Heart left ventricle (tissue), 16 donors: ENCODE results near the gene TUBGCP5. TPM values are rescaled to one million over a fixed set of nuclear protein-coding genes. Genes with fewer than 3 reads are reported as not detected.

ENCODE experiments used
- ATAC-seq, 4 donors: fragments of 200-7000 bp; cut with Tn5 transposase; one replicate each; pipeline ENCODE4 v1.9.1; 2020 to 2022; ENCODE audit warnings: moderate library complexity in 4 of 4, mild to moderate bottlenecking in 3 of 4, moderate number of reproducible peaks in 1 of 4
- DNase-seq, 5 donors: peaks; one replicate each; pipeline ENCODE4 v3.0.0-alpha.2; 2020
- H3K27ac ChIP-seq, 12 donors: fragments of 200-600 bp; sonication (generic) in 4 of 12; one replicate each; pipeline versions ENCODE4 v1.5.0 to v1.8.0; 2016 to 2022; ENCODE audit warnings: mild to moderate bottlenecking in 2 of 12
- H3K27me3 ChIP-seq, 9 donors: fragments of 200-600 bp; sonication (generic) in 2 of 9; one replicate each; pipeline versions ENCODE4 v1.5.1 to v1.8.0; 2016 to 2022; ENCODE audit warnings: mild to moderate bottlenecking in 3 of 9
- H3K36me3 ChIP-seq, 9 donors: fragments of 200-600 bp; sonication (generic) in 2 of 9; one replicate each; pipeline versions ENCODE4 v1.5.0 to v1.8.0; 2018 to 2022; ENCODE audit warnings: mild to moderate bottlenecking in 2 of 9
- H3K4me1 ChIP-seq, 12 donors: fragments of 200-600 bp; sonication (generic) in 4 of 12; one replicate each; pipeline versions ENCODE4 v1.5.0 to v1.8.0; 2016 to 2022; ENCODE audit warnings: mild to moderate bottlenecking in 3 of 12
- H3K4me3 ChIP-seq, 12 donors: fragments of 200-600 bp; sonication (generic) in 4 of 12; one replicate each; pipeline versions ENCODE4 v1.5.0 to v1.8.0; 2017 to 2022; ENCODE audit warnings: mild to moderate bottlenecking in 9 of 12, moderate library complexity in 4 of 12
- H3K9me3 ChIP-seq, 12 donors: fragments of 200-600 bp; sonication (generic) in 4 of 12; one replicate each; pipeline versions ENCODE4 v1.5.0 to v1.8.0; 2016 to 2022; ENCODE audit warnings: mild to moderate bottlenecking in 1 of 12
- POLR2A ChIP-seq, 2 donors: fragments of 450-650 bp; IDR thresholded peaks; one replicate each; pipeline ENCODE4 v1.6.1; 2017; ENCODE audit warnings: antibody characterized with exemption in 2 of 2, mild to moderate bottlenecking in 2 of 2, moderate library complexity in 2 of 2
- WGBS, 4 donors: extraction: QIAGEN DNeasy Blood & Tissue Kit in 2 of 4; methylation state at CpG; one replicate each; pipeline versions ENCODE4 v1.1.5 to v1.1.7; 2013 to 2018; 5-methylcytosine and 5-hydroxymethylcytosine counted together
- intact Hi-C, 10 donors: fragments of 100-400 bp; cut with DNase I; formaldehyde crosslinking; loops; one replicate each; pipeline versions ENCODE4 v1.11.1 to v1.14.2; 2022
- polyA plus RNA-seq, 2 donors: library from polyadenylated mRNA; stranded (reverse); fragments of 200-250 nt; gene quantifications; one replicate each; pipeline ENCODE4 v1.2.3, GENCODE V29; 2013
- total RNA-seq, 9 donors: library from RNA; depleted of rRNA in 2 of 9; stranded (reverse); fragments of >200 nt in 2 of 9; fragmentation: NEBNext Ultra II Directional in 3 of 9; extraction: Animal tissue kit (Norgen Biotek cat#: 25700) in 3 of 9; gene quantifications; one replicate each; pipeline versions ENCODE4 v1.1.0 to v1.2.4, GENCODE V29; 2016 to 2023
- donor health status: ischemic (EF 13 %, LVEDD 7.1; RV severe dilation, severe dysfunction).
- donor health status: healthy with polysubstance abuse.
- donor health status: DM: no; HTN: yes; CAD: no.
- donor health status: DM: no; HTN: no; CAD: no.
- donor health status: ischemic (EF 25% LVEDD 6.9; RV normal size, moderate dysfunction).
- donor health status: ischemic (EF 25% LVEDD 5.7; RV mildly dilated, moderate dysfunction).
- donor health status: healthy.
- donor health status: DM: yes; HTN: yes; CAD: no.
- donor health status: ischemic (EF 35%, LVEDD 5.7; RV mildly dilated, moderate dysfunction).
- donor health status: nonischemic (EF 11% LVEDD 7.7; RV severe dilation, severe dysfunction).
- donor health status: DM: yes; HTN: yes; CAD: no.
- donor health status: PGD.
- donor health status: ischemic (EF 29% LVEDD 5.4; RV normal size, mild dysfunction).
- donor health status: nonischemic (EF 23%, LVEDD 6.1; RV moderate dilation, normal function).

TUBGCP5 gene
- total and polyA plus RNA-seq, 11 donors = 4.7 to 14.7 (median 13.0) TPM

DNA sequence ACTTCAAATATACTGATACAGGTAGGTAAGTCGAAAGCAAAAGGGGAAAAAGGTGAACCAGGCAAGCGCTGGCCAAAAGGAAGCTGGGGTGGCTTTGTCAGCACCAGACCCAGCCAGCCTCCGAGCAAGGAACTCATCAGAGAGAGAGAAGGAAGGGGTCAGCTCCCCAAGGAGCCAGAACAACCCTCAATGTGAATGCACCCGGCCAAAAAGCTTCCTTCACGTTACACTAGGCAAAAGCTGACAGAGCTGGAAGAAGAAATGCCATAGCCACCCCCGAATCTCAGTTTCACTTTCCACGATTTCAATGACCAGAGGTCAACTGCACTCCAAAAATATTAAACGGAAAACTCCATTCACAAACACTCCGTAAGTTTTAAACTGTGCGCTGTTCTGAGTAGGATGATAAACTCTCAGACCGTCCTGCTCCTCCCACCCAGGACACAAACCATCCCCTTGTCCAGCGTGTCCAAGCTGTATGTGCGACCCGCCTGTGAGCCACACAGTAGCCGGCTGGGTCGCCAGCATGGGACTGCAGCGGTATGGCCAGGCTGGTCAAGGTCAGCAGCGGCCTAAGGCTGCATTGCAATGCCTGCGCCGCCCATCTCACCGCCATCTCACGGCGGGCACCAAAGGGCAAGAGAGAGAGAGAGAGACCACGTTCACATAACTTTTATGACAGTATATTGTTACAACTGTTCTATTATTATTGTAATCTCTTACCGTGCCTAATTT lies 88.9 kb downstream of the TUBGCP5 start:
- H3K36me3 ChIP-seq = peaks cover 0 to 16% (median 11%) of the 10 kb centered on the region in 9 donors
- WGBS, 4 donors = 58 to 77% (median 63%) methylated on average over 22 to 25 of the region's 25 CpGs
- intact Hi-C loops = no loop called here
- H3K27ac ChIP-seq = peak overlapping the region in 11 of 12 donors; percentile 3 to 80 (median 61)
- H3K4me1 ChIP-seq = peaks cover 14 to 82% (median 64%) of the 10 kb centered on the region in 12 donors
- H3K27me3 ChIP-seq = no peaks in the 10 kb centered on the region
- no peak for TF ChIP-seq POLR2A (IDR thresholded peaks at IDR 0.05)
- DNase-seq = no peak
- H3K9me3 ChIP-seq = no peaks in the 10 kb centered on the region
- ATAC-seq = no peak
- H3K4me3 ChIP-seq = peak overlapping the region in 6 of 12 donors; percentile 7 to 30 (median 24)

Other genes with a start within 250 kb of the TUBGCP5 start
- 10 to 100 TPM; 17.4 to 32.4 (median 20.6) TPM for gene NIPA2, start 200.9 kb downstream of the TUBGCP5 start, total RNA-seq
- gene NIPA2, start 200.9 kb downstream of the TUBGCP5 start, polyA plus RNA-seq = 10 to 100 TPM in 1 of 2 donors, 1 to 10 TPM in 1; 5.3 to 47.0 TPM
- 100 to 1,000 TPM in 1 of 9 donors, 10 to 100 TPM in 8; 23.4 to 111 (median 34.6) TPM for gene CYFIP1, start 59.2 kb downstream of the TUBGCP5 start, total RNA-seq
- 10 to 100 TPM in 1 of 2 donors, 1 to 10 TPM in 1; 7.6 to 32.8 TPM for gene CYFIP1, start 59.2 kb downstream of the TUBGCP5 start, polyA plus RNA-seq
- not detected for gene GOLGA6L1, start 97.3 kb upstream of the TUBGCP5 start, total RNA-seq
- gene GOLGA6L1, start 97.3 kb upstream of the TUBGCP5 start, polyA plus RNA-seq = not detected